Measurements from ENCODE around the gene CD300LF.

The CD300LF gene

GRCh38 chr17:74699236-74699635, 13.5 kb downstream of the CD300LF start:
- Histone ChIP-seq H3K9ac (ENCODE audit: low read length) (no peak overlapping the region), H3K27me3 (ENCODE audit: control insufficient read depth, insufficient read depth, low read length) (no peaks in the 10 kb centered on the region), H3K27ac (ENCODE audit: low read length) (no peak overlapping the region), H3K9me3 (ENCODE audit: control insufficient read depth, low read depth, low read length) (no peaks in the 10 kb centered on the region), H3K4me3 (ENCODE audit: low read length) (no peak overlapping the region), H3K4me1 (ENCODE audit: control insufficient read depth, low read depth, low read length) (no peaks in the 10 kb centered on the region), H3K36me3 (ENCODE audit: control insufficient read depth, low read depth, low read length) (no peaks in the 10 kb centered on the region)

DNA sequence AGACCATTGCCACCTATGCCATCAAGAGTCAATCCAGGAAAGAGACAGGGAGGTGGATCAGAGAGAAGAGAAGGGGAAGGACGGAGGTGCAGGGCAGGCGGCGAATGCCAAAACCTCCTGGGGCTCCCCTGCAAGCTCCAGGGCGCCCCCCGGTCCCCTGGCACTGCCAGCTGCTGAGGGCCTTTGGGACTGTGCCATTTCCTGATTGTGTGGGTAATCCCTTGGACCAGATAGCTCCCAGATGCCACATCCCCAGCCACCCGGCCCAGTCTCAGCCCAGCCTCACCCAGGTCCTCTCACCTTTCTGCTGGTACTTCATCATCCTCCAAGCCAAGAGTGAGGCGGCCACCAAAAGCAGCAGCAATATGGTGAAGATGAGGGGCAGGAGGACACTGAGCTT, 14.7 kb downstream of the CD300LF start:
- Histone ChIP-seq H3K4me3 (ENCODE audit: low read length) (no peak overlapping the region), H3K9me3 (ENCODE audit: control insufficient read depth, low read depth, low read length) (no peaks in the 10 kb centered on the region), H3K27me3 (ENCODE audit: control insufficient read depth, insufficient read depth, low read length) (no peaks in the 10 kb centered on the region), H3K4me1 (ENCODE audit: control insufficient read depth, low read depth, low read length) (no peaks in the 10 kb centered on the region), H3K27ac (ENCODE audit: low read length) (no peak overlapping the region), H3K36me3 (ENCODE audit: control insufficient read depth, low read depth, low read length) (no peaks in the 10 kb centered on the region), H3K9ac (ENCODE audit: low read length) (no peak overlapping the region)

- H3K36me3 ChIP-seq (ENCODE audit: control insufficient read depth, low read depth, low read length) = no peaks in the 10 kb centered on the region
- H3K9me3 ChIP-seq (ENCODE audit: control insufficient read depth, low read depth, low read length) = no peaks in the 10 kb centered on the region
- H3K9ac ChIP-seq (ENCODE audit: low read length) = no peak overlapping the region
- no peak overlapping the region for H3K27ac ChIP-seq (ENCODE audit: low read length)
- H3K27me3 ChIP-seq (ENCODE audit: control insufficient read depth, insufficient read depth, low read length) = no peaks in the 10 kb centered on the region
- no peaks in the 10 kb centered on the region for H3K4me1 ChIP-seq (ENCODE audit: control insufficient read depth, low read depth, low read length)
- no peak overlapping the region for H3K4me3 ChIP-seq (ENCODE audit: low read length)
Observed at GRCh38 chr17:74697515-74697914, 15.2 kb downstream of the CD300LF start.

GRCh38 chr17:74695629-74696028, 17.1 kb downstream of the CD300LF start:
- Histone ChIP-seq H3K9me3 (ENCODE audit: control insufficient read depth, low read depth, low read length) (no peaks in the 10 kb centered on the region), H3K9ac (ENCODE audit: low read length) (no peak overlapping the region), H3K4me3 (ENCODE audit: low read length) (no peak overlapping the region), H3K4me1 (ENCODE audit: control insufficient read depth, low read depth, low read length) (no peaks in the 10 kb centered on the region), H3K36me3 (ENCODE audit: control insufficient read depth, low read depth, low read length) (no peaks in the 10 kb centered on the region), H3K27me3 (ENCODE audit: control insufficient read depth, insufficient read depth, low read length) (no peaks in the 10 kb centered on the region), H3K27ac (ENCODE audit: low read length) (no peak overlapping the region)

- H3K27me3 ChIP-seq (ENCODE audit: control insufficient read depth, insufficient read depth, low read length) = no peaks in the 10 kb centered on the region
- no peak overlapping the region for H3K9ac ChIP-seq (ENCODE audit: low read length)
- H3K27ac ChIP-seq (ENCODE audit: low read length) = no peak overlapping the region
- no peaks in the 10 kb centered on the region for H3K9me3 ChIP-seq (ENCODE audit: control insufficient read depth, low read depth, low read length)
- no peaks in the 10 kb centered on the region for H3K36me3 ChIP-seq (ENCODE audit: control insufficient read depth, low read depth, low read length)
- no peak overlapping the region for H3K4me3 ChIP-seq (ENCODE audit: low read length)
- H3K4me1 ChIP-seq (ENCODE audit: control insufficient read depth, low read depth, low read length) = no peaks in the 10 kb centered on the region
Observed at GRCh38 chr17:74694081-74694480, 18.6 kb downstream of the CD300LF start.

DNA sequence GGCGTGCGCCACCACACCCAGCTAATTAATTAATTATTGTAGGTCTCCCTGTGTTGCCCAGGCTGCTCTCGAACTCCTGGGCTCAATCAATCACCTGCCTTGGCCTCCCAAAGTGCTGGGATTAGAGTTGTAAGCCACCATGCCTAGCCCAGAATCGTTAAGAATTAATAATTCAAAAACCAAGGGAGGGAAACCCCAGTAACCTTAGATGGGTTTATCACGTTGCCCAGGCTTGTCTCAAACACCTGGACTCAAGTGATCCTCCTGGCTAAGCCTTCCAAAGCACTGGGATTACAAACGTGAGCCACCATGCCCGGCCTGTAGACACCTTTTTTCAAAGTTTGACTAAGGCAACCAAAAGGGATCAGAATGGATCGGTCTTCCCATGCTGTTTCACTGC, 21.6 kb downstream of the CD300LF start:
- Histone ChIP-seq H3K27ac (ENCODE audit: low read length) (no peak overlapping the region), H3K9me3 (ENCODE audit: control insufficient read depth, low read depth, low read length) (no peaks in the 10 kb centered on the region), H3K9ac (ENCODE audit: low read length) (no peak overlapping the region), H3K27me3 (ENCODE audit: control insufficient read depth, insufficient read depth, low read length) (no peaks in the 10 kb centered on the region), H3K4me1 (ENCODE audit: control insufficient read depth, low read depth, low read length) (no peaks in the 10 kb centered on the region), H3K36me3 (ENCODE audit: control insufficient read depth, low read depth, low read length) (no peaks in the 10 kb centered on the region), H3K4me3 (ENCODE audit: low read length) (no peak overlapping the region)

- Histone ChIP-seq H3K27ac (ENCODE audit: low read length) (no peak overlapping the region), H3K9ac (ENCODE audit: low read length) (no peak overlapping the region), H3K9me3 (ENCODE audit: control insufficient read depth, low read depth, low read length) (no peaks in the 10 kb centered on the region), H3K4me1 (ENCODE audit: control insufficient read depth, low read depth, low read length) (no peaks in the 10 kb centered on the region), H3K36me3 (ENCODE audit: control insufficient read depth, low read depth, low read length) (no peaks in the 10 kb centered on the region), H3K4me3 (ENCODE audit: low read length) (no peak overlapping the region), H3K27me3 (ENCODE audit: control insufficient read depth, insufficient read depth, low read length) (no peaks in the 10 kb centered on the region)
Observed at GRCh38 chr17:74690409-74690825, 22.3 kb downstream of the CD300LF start.

- H3K27me3 ChIP-seq (ENCODE audit: control insufficient read depth, insufficient read depth, low read length) = no peaks in the 10 kb centered on the region
- no peaks in the 10 kb centered on the region for H3K4me1 ChIP-seq (ENCODE audit: control insufficient read depth, low read depth, low read length)
- H3K9ac ChIP-seq (ENCODE audit: low read length) = no peak overlapping the region
- no peaks in the 10 kb centered on the region for H3K36me3 ChIP-seq (ENCODE audit: control insufficient read depth, low read depth, low read length)
- no peaks in the 10 kb centered on the region for H3K9me3 ChIP-seq (ENCODE audit: control insufficient read depth, low read depth, low read length)
- H3K27ac ChIP-seq (ENCODE audit: low read length) = no peak overlapping the region
- H3K4me3 ChIP-seq (ENCODE audit: low read length) = no peak overlapping the region
Observed at GRCh38 chr17:74687886-74688285, 24.8 kb downstream of the CD300LF start.

GRCh38 chr17:74686761-74687160, 26.0 kb downstream of the CD300LF start:
- H3K27ac ChIP-seq (ENCODE audit: low read length) = no peak overlapping the region
- H3K27me3 ChIP-seq (ENCODE audit: control insufficient read depth, insufficient read depth, low read length) = no peaks in the 10 kb centered on the region
- H3K4me3 ChIP-seq (ENCODE audit: low read length) = no peak overlapping the region
- H3K9ac ChIP-seq (ENCODE audit: low read length) = no peak overlapping the region
- H3K4me1 ChIP-seq (ENCODE audit: control insufficient read depth, low read depth, low read length) = no peaks in the 10 kb centered on the region
- H3K36me3 ChIP-seq (ENCODE audit: control insufficient read depth, low read depth, low read length) = no peaks in the 10 kb centered on the region
- H3K9me3 ChIP-seq (ENCODE audit: control insufficient read depth, low read depth, low read length) = no peaks in the 10 kb centered on the region

GRCh38 chr17:74682471-74683190, 30.1 kb downstream of the CD300LF start:
- Histone ChIP-seq H3K4me1 (ENCODE audit: control insufficient read depth, low read depth, low read length) (peaks cover 5% of the 10 kb centered on the region), H3K27me3 (ENCODE audit: control insufficient read depth, insufficient read depth, low read length) (no peaks in the 10 kb centered on the region), H3K36me3 (ENCODE audit: control insufficient read depth, low read depth, low read length) (no peaks in the 10 kb centered on the region), H3K27ac (ENCODE audit: low read length) (no peak overlapping the region), H3K9ac (ENCODE audit: low read length) (no peak overlapping the region), H3K4me3 (ENCODE audit: low read length) (no peak overlapping the region), H3K9me3 (ENCODE audit: control insufficient read depth, low read depth, low read length) (no peaks in the 10 kb centered on the region)

DNA sequence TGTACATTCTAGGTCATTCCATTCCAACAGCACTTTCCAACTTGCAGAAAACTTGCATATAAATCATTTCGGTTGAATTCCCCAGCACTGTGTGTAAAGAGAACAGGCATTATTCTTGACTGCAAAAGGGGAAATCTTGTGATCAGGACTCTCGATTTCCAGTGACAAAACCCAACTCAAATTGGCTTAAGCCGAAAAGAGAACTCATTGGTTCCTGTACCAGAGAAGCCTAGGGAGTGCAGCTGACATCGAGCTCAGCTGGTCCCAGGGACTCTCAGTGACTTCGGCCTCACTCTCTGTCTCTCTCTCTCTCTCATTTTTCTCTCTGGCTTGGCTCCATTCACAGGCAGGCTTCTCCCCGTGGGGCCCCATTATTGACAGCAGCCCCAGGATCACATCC, 30.7 kb downstream of the CD300LF start:
- Histone ChIP-seq H3K9ac (ENCODE audit: low read length) (no peak overlapping the region), H3K9me3 (ENCODE audit: control insufficient read depth, low read depth, low read length) (no peaks in the 10 kb centered on the region), H3K36me3 (ENCODE audit: control insufficient read depth, low read depth, low read length) (no peaks in the 10 kb centered on the region), H3K4me3 (ENCODE audit: low read length) (no peak overlapping the region), H3K4me1 (ENCODE audit: control insufficient read depth, low read depth, low read length) (peaks cover 7% of the 10 kb centered on the region), H3K27ac (ENCODE audit: low read length) (no peak overlapping the region), H3K27me3 (ENCODE audit: control insufficient read depth, insufficient read depth, low read length) (no peaks in the 10 kb centered on the region)

GRCh38 chr17:74680941-74681340, 31.8 kb downstream of the CD300LF start:
- no peak overlapping the region for H3K27ac ChIP-seq (ENCODE audit: low read length)
- H3K4me1 ChIP-seq (ENCODE audit: control insufficient read depth, low read depth, low read length) = peaks cover 7% of the 10 kb centered on the region
- no peaks in the 10 kb centered on the region for H3K9me3 ChIP-seq (ENCODE audit: control insufficient read depth, low read depth, low read length)
- no peak overlapping the region for H3K9ac ChIP-seq (ENCODE audit: low read length)
- no peaks in the 10 kb centered on the region for H3K36me3 ChIP-seq (ENCODE audit: control insufficient read depth, low read depth, low read length)
- H3K27me3 ChIP-seq (ENCODE audit: control insufficient read depth, insufficient read depth, low read length) = no peaks in the 10 kb centered on the region
- no peak overlapping the region for H3K4me3 ChIP-seq (ENCODE audit: low read length)
